NCI-H2196 treated with DMSO at 0.1 percent for 48 hours (cell line): ENCODE measurements around the gene CHODL.

Experiments used
- DNase-seq: peaks from one replicate; lab custom pipeline; 2025; ENCODE audit not compliant: unreplicated experiment; lab: John Stamatoyannopoulos, UW

The CHODL gene

DNA sequence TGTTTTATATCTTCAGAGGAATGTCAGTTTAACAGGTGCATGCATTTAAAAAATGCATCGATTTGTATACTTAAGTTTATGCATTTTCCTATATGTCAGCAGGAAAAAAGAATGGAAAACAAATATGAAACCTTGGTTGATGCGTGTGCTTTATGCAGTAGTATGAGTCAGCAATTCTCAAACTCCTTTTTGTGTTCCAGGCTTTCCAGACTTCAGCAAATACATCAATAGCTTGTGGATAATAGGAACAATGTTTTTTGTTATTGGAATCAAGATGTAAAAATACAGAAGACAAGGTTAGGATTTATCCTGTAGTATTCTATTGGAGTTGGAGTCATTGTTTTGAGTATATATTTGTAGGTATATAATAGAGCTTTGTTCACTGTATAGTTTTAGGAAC lies 45.2 kb downstream of the CHODL start:
- DNase-seq = no peak

DNA sequence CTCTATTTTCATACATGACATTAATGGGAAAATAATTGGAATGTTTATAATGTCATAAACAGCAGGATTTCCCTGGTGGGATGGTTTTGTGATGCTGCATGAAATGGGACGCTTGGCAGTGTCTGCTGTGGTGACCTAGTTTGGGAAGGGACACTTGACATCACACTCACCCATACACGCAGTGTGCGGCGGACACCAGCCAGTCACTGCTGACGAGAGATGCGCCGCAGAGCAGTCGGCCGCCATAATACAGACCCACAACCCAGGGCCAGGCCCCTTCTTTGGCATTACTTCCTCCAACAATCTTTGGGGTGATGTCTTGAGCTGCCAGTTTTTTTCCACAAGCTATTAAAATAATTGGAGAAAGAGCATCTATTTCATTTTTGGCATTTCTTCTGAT lies 49.5 kb downstream of the CHODL start:
- no peak for DNase-seq

- no peak for DNase-seq
These were observed 53.6 kb downstream of the CHODL start for GRCh38 chr21:18298228-18298627.
